IMR-90 (cell line): ENCODE measurements around the gene MLH1. TPM values are rescaled to one million over a fixed set of nuclear protein-coding genes. Genes with fewer than 3 reads are reported as not detected.

Experiments used
- ATAC-seq: fragments of 200-7000 bp; cut with Tn5 transposase; 2 replicates; pipeline ENCODE4 v1.9.1; 2020; ENCODE audit warnings: low read depth, mild to moderate bottlenecking, moderate library complexity
- BruUV-seq: library from RNA; stranded (reverse); fragments of 400-500 nt; replicated peaks from 2 replicates; lab custom pipeline; 2021; lab: Mats Ljungman, UMichigan
- CTCF ChIA-PET: fragments of 300-600 bp; formaldehyde crosslinking; extraction: SDS; loops from one replicate; lab custom pipeline; 2021; ENCODE audit warnings: antibody characterized with exemption; lab: Yijun Ruan, JAX
- POLR2A ChIA-PET: fragments of 300-600 bp; sonication (Branson Sonifier 250); formaldehyde crosslinking; loops from one replicate; lab custom pipeline; 2022; ENCODE audit warnings: antibody characterized with exemption; ENCODE audit not compliant: unreplicated experiment; lab: Charles Lee
- DNase-seq: peaks from one replicate; pipeline ENCODE4 v3.0.0; 2013
- H2AFZ ChIP-seq: replicated peaks from 2 replicates; pipeline ENCODE3; 2013; ENCODE audit warnings: low read length, mild to moderate bottlenecking; ENCODE audit not compliant: poor library complexity
- H2AK5ac ChIP-seq: 2 replicates; pipeline ENCODE4 v1.6.1; 2013; ENCODE audit warnings: low read depth, low read length, inconsistent platforms
- H2AK9ac ChIP-seq: replicated peaks from 2 replicates; pipeline ENCODE3; 2013; ENCODE audit warnings: mild to moderate bottlenecking, low read depth, low read length, moderate library complexity; ENCODE audit not compliant: poor library complexity
- H2BK120ac ChIP-seq: 2 replicates; pipeline ENCODE4 v1.6.1; 2013; ENCODE audit warnings: low read depth, low read length, inconsistent platforms
- H2BK15ac ChIP-seq: 3 replicates; pipeline ENCODE4 v1.6.1; 2013; ENCODE audit warnings: low read depth, low read length, inconsistent platforms
- H2BK20ac ChIP-seq: 2 replicates; pipeline ENCODE4 v1.6.1; 2013; ENCODE audit warnings: low read depth, mild to moderate bottlenecking, inconsistent platforms, low read length, moderate library complexity
- H2BK5ac ChIP-seq: 2 replicates; pipeline ENCODE4 v1.6.1; 2013; ENCODE audit warnings: mild to moderate bottlenecking, low read depth, low read length, inconsistent platforms; ENCODE audit not compliant: poor library complexity, severe bottlenecking
- H3K14ac ChIP-seq: replicated peaks from 2 replicates; pipeline ENCODE4 v1.6.1; 2013; ENCODE audit warnings: low read depth, low read length, inconsistent platforms
- H3K18ac ChIP-seq: 2 replicates; pipeline ENCODE4 v1.6.1; 2013; ENCODE audit warnings: low read depth, low read length, control low read depth
- H3K23ac ChIP-seq: 2 replicates; pipeline ENCODE4 v1.6.1; 2013; ENCODE audit warnings: low read depth, low read length, inconsistent platforms
- H3K27ac ChIP-seq: 2 replicates; pipeline ENCODE4 v1.5.1; 2013; ENCODE audit warnings: mild to moderate bottlenecking, control low read depth, low read length; ENCODE audit not compliant: insufficient read depth
- H3K27me3 ChIP-seq: 2 replicates; pipeline ENCODE4 v1.6.1; 2013; ENCODE audit warnings: low read length; ENCODE audit not compliant: control insufficient read depth, insufficient read depth
- H3K36me3 ChIP-seq: 2 replicates; pipeline ENCODE4 v1.6.1; 2013; ENCODE audit warnings: low read length, mixed read lengths; ENCODE audit not compliant: control insufficient read depth, insufficient read depth
- H3K4ac ChIP-seq: 2 replicates; pipeline ENCODE4 v1.6.1; 2013; ENCODE audit warnings: low read depth, low read length, inconsistent platforms
- H3K4me1 ChIP-seq: 2 replicates; pipeline ENCODE4 v1.6.1; 2013; ENCODE audit warnings: low read length, mixed read lengths; ENCODE audit not compliant: control insufficient read depth, insufficient read depth
- H3K4me2 ChIP-seq: 2 replicates; pipeline ENCODE4 v1.6.1; 2013; ENCODE audit warnings: low read depth, mild to moderate bottlenecking, control low read depth, low read length, moderate library complexity
- H3K4me3 ChIP-seq: 2 replicates; pipeline ENCODE4 v1.5.1; 2013; ENCODE audit warnings: low read depth, mild to moderate bottlenecking, control low read depth, low read length, moderate library complexity; ENCODE audit not compliant: insufficient read depth
- H3K56ac ChIP-seq: 2 replicates; pipeline ENCODE4 v1.6.1; 2013; ENCODE audit warnings: low read length, inconsistent platforms; ENCODE audit not compliant: insufficient read depth; ENCODE audit errors: extremely low read depth
- H3K79me1 ChIP-seq, 2 experiments: 2 replicates each; pipeline ENCODE4 v1.6.1; 2013; ENCODE audit warnings: low read length in 2 of 2, inconsistent platforms in 1 of 2, low read depth in 1 of 2
- H3K9ac ChIP-seq: 2 replicates; pipeline ENCODE4 v1.6.1; 2013; ENCODE audit warnings: low read depth, low read length, control low read depth
- H3K9me1 ChIP-seq: 2 replicates; pipeline ENCODE4 v1.6.1; 2013; ENCODE audit warnings: low read length, inconsistent platforms; ENCODE audit not compliant: insufficient read depth
- H3K9me3 ChIP-seq: 2 replicates; pipeline ENCODE4 v1.6.1; 2013; ENCODE audit warnings: low read length; ENCODE audit not compliant: control insufficient read depth, insufficient read depth
- H4K20me1 ChIP-seq: 2 replicates; pipeline ENCODE4 v1.6.1; 2013; ENCODE audit warnings: low read length, inconsistent platforms; ENCODE audit not compliant: insufficient read depth
- H4K5ac ChIP-seq: 2 replicates; pipeline ENCODE4 v1.6.1; 2013; ENCODE audit warnings: mild to moderate bottlenecking, low read depth, low read length, control low read depth
- H4K8ac ChIP-seq, 2 experiments: 2 replicates each; pipeline ENCODE4 v1.6.1; 2013; ENCODE audit warnings: low read depth in 2 of 2, low read length in 2 of 2, control low read depth in 1 of 2, inconsistent platforms in 1 of 2
- H4K91ac ChIP-seq: 2 replicates; pipeline ENCODE4 v1.6.1; 2013; ENCODE audit warnings: low read depth, low read length, inconsistent platforms; ENCODE audit not compliant: insufficient read depth
- BHLHE40 ChIP-seq: fragments of 150-350 bp; IDR thresholded peaks from 2 replicates; pipeline ENCODE4 v1.6.1; 2016; ENCODE audit warnings: mild to moderate bottlenecking, low read depth, low read length
- CEBPB ChIP-seq: IDR thresholded peaks from 2 replicates; pipeline ENCODE4 v1.6.1; 2012; ENCODE audit warnings: low read depth, low read length, improper control_type of control experiment
- CHD1 ChIP-seq: IDR thresholded peaks from 2 replicates; pipeline ENCODE4 v1.6.1; 2012; ENCODE audit warnings: low read depth, low read length, improper control_type of control experiment
- CTCF ChIP-seq: conservative IDR thresholded peaks from 2 replicates; pipeline ENCODE4 v1.5.1; 2012; ENCODE audit warnings: mild to moderate bottlenecking, low read depth, low read length, improper control_type of control experiment
- ELK1 ChIP-seq: fragments of 150-350 bp; IDR thresholded peaks from 2 replicates; pipeline ENCODE4 v1.6.1; 2016; ENCODE audit warnings: low read depth, mild to moderate bottlenecking, low read length, moderate library complexity, borderline replicate concordance
- FOS ChIP-seq: fragments of 150-350 bp; IDR thresholded peaks from 2 replicates; pipeline ENCODE4 v1.6.1; 2016; ENCODE audit warnings: low read depth, low read length
- MXI1 ChIP-seq: IDR thresholded peaks from 2 replicates; pipeline ENCODE4 v1.6.1; 2012; ENCODE audit warnings: low read depth, mild to moderate bottlenecking, low read length, moderate library complexity, borderline replicate concordance
- NFE2L2 ChIP-seq: fragments of 150-350 bp; IDR thresholded peaks from 2 replicates; pipeline ENCODE4 v1.6.1; 2016; ENCODE audit warnings: low read depth, mild to moderate bottlenecking, low read length
- POLR2A ChIP-seq: IDR thresholded peaks from 2 replicates; pipeline ENCODE4 v1.6.1; 2012; ENCODE audit warnings: mild to moderate bottlenecking, low read depth, low read length
- RAD21 ChIP-seq: IDR thresholded peaks from 2 replicates; pipeline ENCODE4 v1.6.1; 2012; ENCODE audit warnings: low read length, improper control_type of control experiment
- SMC3 ChIP-seq: fragments of 150-350 bp; IDR thresholded peaks from 2 replicates; pipeline ENCODE4 v1.6.1; 2016; ENCODE audit warnings: low read depth, mild to moderate bottlenecking, antibody characterized with exemption, low read length, moderate library complexity
- USF2 ChIP-seq: fragments of 150-350 bp; IDR thresholded peaks from 2 replicates; pipeline ENCODE4 v1.6.1; 2017; ENCODE audit warnings: mild to moderate bottlenecking, antibody characterized with exemption, low read length, low read depth
- WGBS, 2 experiments: methylation state at CpG; one replicate each; pipeline versions ENCODE4 v1.1.5 to v1.1.7; 2013; ENCODE audit warnings: missing lambda C conversion rate in 2 of 2; ENCODE audit not compliant: insufficient read length in 1 of 2; ENCODE audit errors: extremely low coverage in 2 of 2; 5-methylcytosine and 5-hydroxymethylcytosine counted together
- dilution Hi-C: fragments of 300-500 bp; cut with HindIII; formaldehyde crosslinking; loops from one replicate; pipeline ENCODE4 v1.14.3; 2018; ENCODE audit warnings: low sequenced_read_pairs; ENCODE audit not compliant: unreplicated experiment
- in situ Hi-C: fragments of 300-500 bp; cut with MboI; formaldehyde crosslinking; loops from 3 replicates; pipeline ENCODE4 v1.14.3; 2019; ENCODE audit warnings: low sequenced_read_pairs, inconsistent platforms, mixed read lengths
- intact Hi-C: fragments of 100-400 bp; cut with micrococcal nuclease; formaldehyde crosslinking; loops from 2 replicates; pipeline ENCODE4 v1.10.0; 2022
- polyA plus RNA-seq, 3 experiments: library from polyadenylated mRNA; depleted of rRNA; stranded (reverse); fragments of >200 nt; gene quantifications; 2 replicates each; pipeline ENCODE4 v1.2.3, GENCODE V29; 2012; ENCODE audit warnings: low replicate concordance in 1 of 3
- total RNA-seq: library from RNA; depleted of rRNA; stranded (reverse); fragments of >200 nt; gene quantifications from 2 replicates; pipeline ENCODE4 v1.2.3, GENCODE V29; 2012

Gene MLH1
- total and polyA plus RNA-seq, 2 of the 4 experiments (the other 2 are of a cell fraction), result 30.2 to 54.1 TPM

GRCh38 chr3:37086918-37087317 lies 93.6 kb downstream of the MLH1 start:
- DNase-seq (no peak), ATAC-seq (no peak)
- Histone ChIP-seq H4K8ac (no peak overlapping the region), H3K4me1 (no peaks in the 10 kb centered on the region), H3K9me3 (no peaks in the 10 kb centered on the region), H3K4me2 (no peak overlapping the region), H3K79me1 (peaks cover 27 to 42% of the 10 kb centered on the region in 2 experiments), H3K4me3 (no peak overlapping the region), H2BK15ac (no peak overlapping the region), H4K5ac (no peak overlapping the region), H3K18ac (no peak overlapping the region), H4K91ac (no peak overlapping the region), H3K14ac (no peak overlapping the region), H3K36me3 (peaks cover 11% of the 10 kb centered on the region), H3K23ac (no peak overlapping the region), H3K9me1 (peaks cover 2% of the 10 kb centered on the region; the same call in 1 of the 2 replicates), H3K56ac (no peak overlapping the region), H2BK5ac (no peak overlapping the region), H2AFZ (no peak overlapping the region), H2BK120ac (no peak overlapping the region), H2AK5ac (no peak overlapping the region; the same call in 1 of the 2 replicates), H3K9ac (no peak overlapping the region), H3K27me3 (no peaks in the 10 kb centered on the region), H3K4ac (no peak overlapping the region), H4K20me1 (no peaks in the 10 kb centered on the region; the same call in 1 of the 2 replicates), H3K27ac (no peak overlapping the region), H2AK9ac (no peak overlapping the region), H2BK20ac (no peak overlapping the region)
- ChIA-PET POLR2A (no interaction called here), CTCF (no interaction called here)
- BruUV-seq, result no TSS peak
- WGBS, 2 experiments, result 100% methylated on average over 2 of the region's 6 CpGs; no CpG with 5 or more reads in 1 of the 2 experiments
- dilution Hi-C loops, result no loop called here
- intact Hi-C loops, result no loop called here
- in situ Hi-C loops, result no loop called here
- TF ChIP-seq ELK1 (no peak), POLR2A (no peak), CEBPB (no peak), NFE2L2 (no peak), MXI1 (no peak), FOS (no peak), SMC3 (no peak), CHD1 (no peak), BHLHE40 (no peak), RAD21 (no peak), CTCF (no peak), USF2 (no peak)
